HCT116 (cell line): Measurements from ENCODE around the gene PRMT3. TPM values are rescaled to one million over a fixed set of nuclear protein-coding genes. Genes with fewer than 3 reads are reported as not detected.

ENCODE experiments used
- ATAC-seq: fragments of 200-7000 bp; cut with Tn5 transposase; 2 replicates; pipeline ENCODE4 v1.9.1; 2020; ENCODE audit warnings: mild to moderate bottlenecking, moderate library complexity
- BruUV-seq: library from RNA; stranded (reverse); fragments of 400-500 nt; replicated peaks from 2 replicates; lab custom pipeline; 2021; lab: Mats Ljungman, UMichigan
- CTCF ChIA-PET: fragments of 300-600 bp; sonication (Branson Sonifier 250); formaldehyde crosslinking; loops from one replicate; lab custom pipeline; 2021; ENCODE audit warnings: antibody characterized with exemption; lab: Charles Lee
- POLR2A ChIA-PET: fragments of 300-600, 350-600 bp; sonication (Branson Sonifier 250); formaldehyde crosslinking; loops from one replicate; lab custom pipeline; 2021; ENCODE audit warnings: antibody characterized with exemption; lab: Charles Lee
- RAD21 ChIA-PET, 2 experiments: fragments of 300-600 bp; sonication (Branson Sonifier 250); formaldehyde crosslinking; loops; one replicate each; lab custom pipeline; 2023; ENCODE audit warnings: low total read pairs in 2 of 2; ENCODE audit not compliant: uncharacterized antibody in 2 of 2, unreplicated experiment in 2 of 2, low non-redundant PET in 1 of 2; lab: Charles Lee
- DNase-seq: peaks from one replicate; pipeline ENCODE4 v3.0.0-alpha.2; 2010; ENCODE audit warnings: low read depth, low spot score
- H2AFZ ChIP-seq: fragments of 200-600 bp; shearing (Covaris generic), sonication (generic); 2 replicates; pipeline ENCODE4 v1.6.1; 2017; ENCODE audit warnings: low read depth, mixed run types, mixed read lengths, antibody characterized with exemption, low read length; ENCODE audit not compliant: poor library complexity, severe bottlenecking
- H3K27ac ChIP-seq: 2 replicates; pipeline ENCODE4 v1.5.1; 2012; ENCODE audit warnings: low read depth, low read length
- H3K27me3 ChIP-seq: fragments of 200-600 bp; sonication (generic); 2 replicates; pipeline ENCODE4 v1.6.1; 2016; ENCODE audit warnings: mixed run types, low read length, mixed read lengths; ENCODE audit not compliant: insufficient read depth
- H3K36me3 ChIP-seq, 2 experiments: fragments of 200-500 bp in 1 of 2; fragments of 200-600 bp in 1 of 2; sonication (Bioruptor generic) in 1 of 2; sonication (generic) in 1 of 2; 2 replicates each; pipeline versions ENCODE4 v1.5.1 to v1.6.1; 2014 to 2016; ENCODE audit warnings: low read length in 2 of 2, inconsistent platforms in 1 of 2, mixed read lengths in 1 of 2, mixed run types in 1 of 2; ENCODE audit not compliant: insufficient read depth in 2 of 2, control insufficient read depth in 1 of 2
- H3K4me1 ChIP-seq, 2 experiments: fragments of 200-600 bp in 1 of 2; sonication (generic) in 1 of 2; 2 replicates each; pipeline versions ENCODE4 v1.5.1 to v1.6.1; 2012 to 2017; ENCODE audit warnings: low read length in 2 of 2, inconsistent platforms in 1 of 2, mild to moderate bottlenecking in 1 of 2, mixed read lengths in 1 of 2, mixed run types in 1 of 2, moderate library complexity in 1 of 2; ENCODE audit not compliant: insufficient read depth in 2 of 2, control insufficient read depth in 1 of 2
- H3K4me2 ChIP-seq: fragments of 200-600 bp; sonication (generic); 2 replicates; pipeline ENCODE4 v1.6.1; 2017; ENCODE audit warnings: mixed run types, low read length, mixed read lengths
- H3K4me3 ChIP-seq, 2 experiments: fragments of 200-600 bp in 1 of 2; sonication (generic) in 1 of 2; replicated peaks in 1 of 2; 2 replicates each; pipeline ENCODE4 v1.5.1; 2011 to 2016; ENCODE audit warnings: low read length in 2 of 2, control low read depth in 1 of 2, low read depth in 1 of 2, mild to moderate bottlenecking in 1 of 2, mixed read lengths in 1 of 2, mixed run types in 1 of 2
- H3K79me2 ChIP-seq: fragments of 200-600 bp; sonication (generic); 2 replicates; pipeline ENCODE4 v1.6.1; 2017; ENCODE audit warnings: mild to moderate bottlenecking, mixed run types, low read length, moderate library complexity, mixed read lengths; ENCODE audit not compliant: insufficient read depth
- H3K9ac ChIP-seq: fragments of 200-600 bp; sonication (generic); 2 replicates; pipeline ENCODE4 v1.6.1; 2016; ENCODE audit warnings: low read length, mixed read lengths
- H3K9me2 ChIP-seq: fragments of 200-600 bp; sonication (generic), shearing (Covaris generic); 2 replicates; pipeline ENCODE4 v1.6.1; 2017; ENCODE audit warnings: mixed run types, mild to moderate bottlenecking, moderate library complexity; ENCODE audit not compliant: insufficient read depth
- H3K9me3 ChIP-seq, 2 experiments: fragments of 200-500 bp in 1 of 2; fragments of 200-600 bp in 1 of 2; sonication (Bioruptor generic) in 1 of 2; sonication (generic) in 1 of 2; 2 replicates each; pipeline ENCODE4 v1.6.1; 2014 to 2017; ENCODE audit warnings: low read length in 2 of 2, mixed read lengths in 2 of 2, inconsistent platforms in 1 of 2, low read depth in 1 of 2, mild to moderate bottlenecking in 1 of 2, mixed run types in 1 of 2, moderate library complexity in 1 of 2; ENCODE audit not compliant: control insufficient read depth in 1 of 2, insufficient read depth in 1 of 2
- H4K20me1 ChIP-seq: fragments of 200-600 bp; sonication (generic), shearing (Covaris generic); 2 replicates; pipeline ENCODE4 v1.6.1; 2017; ENCODE audit warnings: mixed run types, mild to moderate bottlenecking, moderate library complexity; ENCODE audit not compliant: insufficient read depth
- CBX3 ChIP-seq: IDR thresholded peaks from 2 replicates; pipeline ENCODE4 v1.6.1; 2012; ENCODE audit warnings: low read depth
- CEBPB ChIP-seq: IDR thresholded peaks from 2 replicates; pipeline ENCODE4 v1.6.1; 2012; ENCODE audit warnings: low read depth
- ELF1 ChIP-seq: IDR thresholded peaks from 2 replicates; pipeline ENCODE4 v1.6.1; 2012; ENCODE audit warnings: low read depth, borderline replicate concordance
- EZH2 ChIP-seq: fragments of 200-600 bp; sonication (generic); IDR thresholded peaks from 2 replicates; pipeline ENCODE4 v1.6.1; 2017; ENCODE audit warnings: antibody characterized with exemption, mixed run types
- EZH2phosphoT487 ChIP-seq: fragments of 200-600 bp; IDR thresholded peaks from 2 replicates; pipeline ENCODE4 v1.6.1; 2018; ENCODE audit warnings: antibody characterized with exemption, borderline replicate concordance
- FOSL1 ChIP-seq: IDR thresholded peaks from 2 replicates; pipeline ENCODE4 v1.6.1; 2012; ENCODE audit warnings: low read depth
- JUND ChIP-seq: IDR thresholded peaks from 2 replicates; pipeline ENCODE4 v1.6.1; 2012
- POLR2A ChIP-seq: IDR thresholded peaks from 2 replicates; pipeline ENCODE4 v1.7.0; 2011; ENCODE audit warnings: borderline replicate concordance; ENCODE audit not compliant: insufficient read depth, insufficient read length; ENCODE audit errors: extremely low read depth
- POLR2AphosphoS5 ChIP-seq: IDR thresholded peaks from 2 replicates; pipeline ENCODE4 v1.6.1; 2011; ENCODE audit warnings: mild to moderate bottlenecking, low read depth, low read length, moderate library complexity
- SIN3A ChIP-seq: IDR thresholded peaks from 2 replicates; pipeline ENCODE4 v1.6.1; 2012; ENCODE audit warnings: low read depth
- ZFX ChIP-seq: fragments of 450-650 bp; IDR thresholded peaks from 2 replicates; pipeline ENCODE4 v1.6.1; 2017
- ZNF274 ChIP-seq: fragments of 200-500 bp; sonication (Bioruptor generic); IDR thresholded peaks from 2 replicates; pipeline ENCODE4 v1.6.1; 2014; ENCODE audit warnings: mild to moderate bottlenecking, low read depth, low read length, inconsistent platforms
- intact Hi-C: fragments of 100-400 bp; cut with micrococcal nuclease; formaldehyde crosslinking; loops from 2 replicates; pipeline ENCODE4 v1.10.0; 2022
- total RNA-seq: library from RNA; stranded (reverse); gene quantifications from one replicate; pipeline ENCODE4 v1.2.1, GENCODE V29; 2021; ENCODE audit not compliant: unreplicated experiment
- TF ChIP-seq, protein P1 (sequence below): IDR thresholded peaks from 2 replicates; pipeline ENCODE4 v1.6.1; 2012; ENCODE audit warnings: low read depth
- TF ChIP-seq, protein P2 (sequence below): IDR thresholded peaks from 2 replicates; pipeline ENCODE4 v1.6.1; 2011; ENCODE audit warnings: mild to moderate bottlenecking, low read length, moderate library complexity; ENCODE audit not compliant: insufficient replicate concordance; ENCODE audit errors: extremely low read depth
- TF ChIP-seq, protein P3 (sequence below): IDR thresholded peaks from 2 replicates; pipeline ENCODE4 v1.6.1; 2012

Gene PRMT3
- total RNA-seq, 1 experiment from 2014 or later: 24.3 TPM

DNA sequence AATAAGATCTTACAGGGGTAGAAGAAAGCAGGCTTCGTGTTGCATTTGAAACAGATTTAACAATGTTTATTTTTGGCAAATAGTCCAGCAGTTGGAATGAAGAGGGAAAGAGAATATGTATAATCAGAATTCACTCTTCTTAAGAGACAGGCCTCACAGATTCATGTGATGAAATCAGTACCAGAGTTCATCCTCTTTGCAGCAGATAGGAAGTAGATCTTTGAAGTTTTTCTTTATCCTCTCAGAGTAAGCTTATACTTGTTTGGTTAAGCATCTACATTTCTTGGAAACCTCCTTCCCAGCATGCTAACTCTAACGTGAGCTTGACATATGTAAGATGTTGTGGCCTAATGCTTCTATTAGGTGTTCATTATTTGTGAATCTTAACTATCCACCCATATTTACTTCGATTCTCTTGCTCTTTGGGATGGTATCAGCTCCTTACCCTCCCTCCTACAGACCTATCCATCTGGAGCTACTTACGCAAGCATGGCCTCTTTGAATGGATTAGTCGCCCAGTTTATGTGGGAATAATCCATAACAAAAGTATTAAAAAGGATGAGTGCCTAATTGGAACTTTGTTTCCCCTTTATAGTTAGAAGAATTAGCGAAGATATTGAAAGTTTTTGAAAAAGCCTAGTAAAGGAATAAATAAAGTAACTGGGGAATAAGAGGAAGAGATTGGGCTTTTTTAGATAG is 80.1 kb downstream of the PRMT3 start:
- BruUV-seq: no TSS peak
- DNase-seq (no peak), ATAC-seq (no peak)
- ChIA-PET RAD21 (no interaction called here), CTCF (no interaction called here), POLR2A (no interaction called here)
- intact Hi-C loops: no loop called here
- TF ChIP-seq, protein P1, sequence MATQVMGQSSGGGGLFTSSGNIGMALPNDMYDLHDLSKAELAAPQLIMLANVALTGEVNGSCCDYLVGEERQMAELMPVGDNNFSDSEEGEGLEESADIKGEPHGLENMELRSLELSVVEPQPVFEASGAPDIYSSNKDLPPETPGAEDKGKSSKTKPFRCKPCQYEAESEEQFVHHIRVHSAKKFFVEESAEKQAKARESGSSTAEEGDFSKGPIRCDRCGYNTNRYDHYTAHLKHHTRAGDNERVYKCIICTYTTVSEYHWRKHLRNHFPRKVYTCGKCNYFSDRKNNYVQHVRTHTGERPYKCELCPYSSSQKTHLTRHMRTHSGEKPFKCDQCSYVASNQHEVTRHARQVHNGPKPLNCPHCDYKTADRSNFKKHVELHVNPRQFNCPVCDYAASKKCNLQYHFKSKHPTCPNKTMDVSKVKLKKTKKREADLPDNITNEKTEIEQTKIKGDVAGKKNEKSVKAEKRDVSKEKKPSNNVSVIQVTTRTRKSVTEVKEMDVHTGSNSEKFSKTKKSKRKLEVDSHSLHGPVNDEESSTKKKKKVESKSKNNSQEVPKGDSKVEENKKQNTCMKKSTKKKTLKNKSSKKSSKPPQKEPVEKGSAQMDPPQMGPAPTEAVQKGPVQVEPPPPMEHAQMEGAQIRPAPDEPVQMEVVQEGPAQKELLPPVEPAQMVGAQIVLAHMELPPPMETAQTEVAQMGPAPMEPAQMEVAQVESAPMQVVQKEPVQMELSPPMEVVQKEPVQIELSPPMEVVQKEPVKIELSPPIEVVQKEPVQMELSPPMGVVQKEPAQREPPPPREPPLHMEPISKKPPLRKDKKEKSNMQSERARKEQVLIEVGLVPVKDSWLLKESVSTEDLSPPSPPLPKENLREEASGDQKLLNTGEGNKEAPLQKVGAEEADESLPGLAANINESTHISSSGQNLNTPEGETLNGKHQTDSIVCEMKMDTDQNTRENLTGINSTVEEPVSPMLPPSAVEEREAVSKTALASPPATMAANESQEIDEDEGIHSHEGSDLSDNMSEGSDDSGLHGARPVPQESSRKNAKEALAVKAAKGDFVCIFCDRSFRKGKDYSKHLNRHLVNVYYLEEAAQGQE: no peak
- no peak for TF ChIP-seq POLR2A
- TF ChIP-seq CBX3: no peak
- no peak for TF ChIP-seq EZH2
- TF ChIP-seq SIN3A: no peak
- TF ChIP-seq, protein P2, sequence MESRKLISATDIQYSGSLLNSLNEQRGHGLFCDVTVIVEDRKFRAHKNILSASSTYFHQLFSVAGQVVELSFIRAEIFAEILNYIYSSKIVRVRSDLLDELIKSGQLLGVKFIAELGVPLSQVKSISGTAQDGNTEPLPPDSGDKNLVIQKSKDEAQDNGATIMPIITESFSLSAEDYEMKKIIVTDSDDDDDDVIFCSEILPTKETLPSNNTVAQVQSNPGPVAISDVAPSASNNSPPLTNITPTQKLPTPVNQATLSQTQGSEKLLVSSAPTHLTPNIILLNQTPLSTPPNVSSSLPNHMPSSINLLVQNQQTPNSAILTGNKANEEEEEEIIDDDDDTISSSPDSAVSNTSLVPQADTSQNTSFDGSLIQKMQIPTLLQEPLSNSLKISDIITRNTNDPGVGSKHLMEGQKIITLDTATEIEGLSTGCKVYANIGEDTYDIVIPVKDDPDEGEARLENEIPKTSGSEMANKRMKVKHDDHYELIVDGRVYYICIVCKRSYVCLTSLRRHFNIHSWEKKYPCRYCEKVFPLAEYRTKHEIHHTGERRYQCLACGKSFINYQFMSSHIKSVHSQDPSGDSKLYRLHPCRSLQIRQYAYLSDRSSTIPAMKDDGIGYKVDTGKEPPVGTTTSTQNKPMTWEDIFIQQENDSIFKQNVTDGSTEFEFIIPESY: no peak
- no peak for TF ChIP-seq FOSL1
- no peak for TF ChIP-seq ZFX
- TF ChIP-seq ELF1: no peak
- TF ChIP-seq CEBPB: no peak
- no peak for TF ChIP-seq POLR2AphosphoS5
- TF ChIP-seq, protein P3, sequence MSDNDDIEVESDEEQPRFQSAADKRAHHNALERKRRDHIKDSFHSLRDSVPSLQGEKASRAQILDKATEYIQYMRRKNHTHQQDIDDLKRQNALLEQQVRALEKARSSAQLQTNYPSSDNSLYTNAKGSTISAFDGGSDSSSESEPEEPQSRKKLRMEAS: no peak
- no peak for TF ChIP-seq JUND
- TF ChIP-seq ZNF274: no peak
- no peak for TF ChIP-seq EZH2phosphoT487
- Histone ChIP-seq H3K79me2 (no peaks in the 10 kb centered on the region), H3K36me3 (peaks cover 2 to 4% of the 10 kb centered on the region in 2 experiments; a peak in 1 of 4 replicates), H3K9me3 (no peaks in the 10 kb centered on the region), H3K27me3 (no peaks in the 10 kb centered on the region), H4K20me1 (no peaks in the 10 kb centered on the region), H3K9me2 (no peaks in the 10 kb centered on the region), H3K9ac (no peak overlapping the region), H3K4me2 (no peak overlapping the region), H3K4me1 (no peaks in the 10 kb centered on the region), H3K4me3 (no peak overlapping the region), H2AFZ (no peak overlapping the region), H3K27ac (no peak overlapping the region)
